Measurements from ENCODE around the gene NAP1L3. TPM values are rescaled to one million over a fixed set of nuclear protein-coding genes. Genes with fewer than 3 reads are reported as not detected.

Gene NAP1L3
- total and polyA plus RNA-seq, 2 donors (not counting 1 experiment from before 2014, with no cell fraction given), result 3.1 to 5.0 TPM

- no peaks in the 10 kb centered on the region for H3K27me3 ChIP-seq (ENCODE audit: control insufficient read depth, insufficient read depth, low read length)
- H3K4me3 ChIP-seq (replicated peaks in 1 of 4; ENCODE audit: control extremely low read depth in 1 of 4, insufficient read depth in 1 of 4, low read depth in 3 of 4, low read length in 4 of 4), result no peak overlapping the region
- H3K4me1 ChIP-seq (ENCODE audit: control insufficient read depth, extremely low read depth, insufficient read depth, low read length), result no peaks in the 10 kb centered on the region
- TF ChIP-seq CTCF (conservative IDR thresholded peaks at IDR 0.05 in 1 of 2, IDR thresholded peaks at IDR 0.05 in 1 of 2; ENCODE audit: low read depth in 1 of 2, low read length in 2 of 2) (no peak), EZH2 (IDR thresholded peaks at IDR 0.05; ENCODE audit: low read length, missing control alignments) (no peak)
- no peaks in the 10 kb centered on the region for H3K9me3 ChIP-seq (ENCODE audit: control insufficient read depth, insufficient read depth, low read depth, low read length)
- H3K9ac ChIP-seq (ENCODE audit: insufficient read depth, low read length), result no peak overlapping the region
- no peak overlapping the region for H3K27ac ChIP-seq (ENCODE audit: insufficient read depth, low read length)
- H3K36me3 ChIP-seq (ENCODE audit: control insufficient read depth, insufficient read depth, low read length), result no peaks in the 10 kb centered on the region
- no peak for DNase-seq (ENCODE audit: low read depth in 2 of 2)
- no peaks in the 10 kb centered on the region for H3K79me2 ChIP-seq (ENCODE audit: control insufficient read depth, insufficient read depth, low read length)
- no peak overlapping the region for H3K4me2 ChIP-seq (ENCODE audit: extremely low read depth, insufficient read depth, low read length)
- H4K20me1 ChIP-seq (ENCODE audit: control insufficient read depth, extremely low read depth, insufficient read depth, low read length), result no peaks in the 10 kb centered on the region
- H2AFZ ChIP-seq (ENCODE audit: low read length), result no peak overlapping the region
Observed at GRCh38 chrX:93695981-93696380, 22.6 kb upstream of the NAP1L3 start.

GRCh38 chrX:93673869-93674271, 492 bp upstream of the NAP1L3 start, which contains the start of gene FAM133A:
Gene FAM133A (plus strand): TSS chrX:93674206. CDS start chrX:93709420, 35,214 bp downstream.
- Histone ChIP-seq H3K9me3 (ENCODE audit: control insufficient read depth, insufficient read depth, low read depth, low read length) (no peaks in the 10 kb centered on the region), H3K27me3 (ENCODE audit: control insufficient read depth, insufficient read depth, low read length) (no peaks in the 10 kb centered on the region), H4K20me1 (ENCODE audit: control insufficient read depth, extremely low read depth, insufficient read depth, low read length) (no peaks in the 10 kb centered on the region), H3K79me2 (ENCODE audit: control insufficient read depth, insufficient read depth, low read length) (no peaks in the 10 kb centered on the region), H3K4me2 (ENCODE audit: extremely low read depth, insufficient read depth, low read length) (peak within 1 kb of the TSS; percentile 71), H2AFZ (ENCODE audit: low read length) (peak within 1 kb of the TSS; percentile 84), H3K36me3 (ENCODE audit: control insufficient read depth, insufficient read depth, low read length) (no peaks in the 10 kb centered on the region), H3K27ac (ENCODE audit: insufficient read depth, low read length) (peak within 1 kb of the TSS; percentile 54), H3K4me1 (ENCODE audit: control insufficient read depth, extremely low read depth, insufficient read depth, low read length) (no peaks in the 10 kb centered on the region), H3K4me3 (replicated peaks in 1 of 4; ENCODE audit: control extremely low read depth in 1 of 4, insufficient read depth in 1 of 4, low read depth in 3 of 4, low read length in 4 of 4) (peak within 1 kb of the TSS; percentile 38 to 67 (median 54)), H3K9ac (ENCODE audit: insufficient read depth, low read length) (peak within 1 kb of the TSS; percentile 44)
- DNase-seq (ENCODE audit: low read depth in 2 of 2), result peak; percentile 6 to 73
- no peak for TF ChIP-seq CTCF (conservative IDR thresholded peaks at IDR 0.05 in 1 of 2, IDR thresholded peaks at IDR 0.05 in 1 of 2; ENCODE audit: low read depth in 1 of 2, low read length in 2 of 2)
- TF ChIP-seq EZH2 (IDR thresholded peaks at IDR 0.05; ENCODE audit: low read length, missing control alignments), result no peak

DNA sequence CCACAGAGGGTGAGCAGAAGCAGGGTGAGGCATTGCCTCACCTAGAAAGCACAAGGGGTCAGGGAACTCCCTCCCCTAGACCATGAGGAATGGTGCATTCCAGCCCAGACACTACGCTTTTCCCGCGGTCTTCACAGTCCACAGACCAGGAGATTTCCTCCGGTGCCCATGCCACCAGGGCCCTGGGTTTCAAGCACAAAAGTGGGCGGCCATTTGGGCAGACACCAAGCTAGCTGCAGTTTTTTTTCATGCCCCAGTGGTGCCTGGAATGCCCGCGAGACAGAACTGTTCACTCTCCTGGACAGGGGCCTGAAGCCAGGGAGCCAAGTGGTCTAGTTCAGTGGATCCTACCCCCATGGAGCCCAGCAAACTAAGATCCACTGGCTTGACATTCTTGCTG, 12.8 kb downstream of the NAP1L3 start:
- no peak overlapping the region for H3K9ac ChIP-seq (ENCODE audit: insufficient read depth, low read length)
- H4K20me1 ChIP-seq (ENCODE audit: control insufficient read depth, extremely low read depth, insufficient read depth, low read length), result no peaks in the 10 kb centered on the region
- no peak overlapping the region for H2AFZ ChIP-seq (ENCODE audit: low read length)
- no peaks in the 10 kb centered on the region for H3K27me3 ChIP-seq (ENCODE audit: control insufficient read depth, insufficient read depth, low read length)
- H3K4me1 ChIP-seq (ENCODE audit: control insufficient read depth, extremely low read depth, insufficient read depth, low read length), result no peaks in the 10 kb centered on the region
- H3K4me2 ChIP-seq (ENCODE audit: extremely low read depth, insufficient read depth, low read length), result no peak overlapping the region
- TF ChIP-seq EZH2 (IDR thresholded peaks at IDR 0.05; ENCODE audit: low read length, missing control alignments), result no peak
- TF ChIP-seq CTCF (conservative IDR thresholded peaks at IDR 0.05 in 1 of 2, IDR thresholded peaks at IDR 0.05 in 1 of 2; ENCODE audit: low read depth in 1 of 2, low read length in 2 of 2), result no peak
- no peak overlapping the region for H3K4me3 ChIP-seq (replicated peaks in 1 of 4; ENCODE audit: control extremely low read depth in 1 of 4, insufficient read depth in 1 of 4, low read depth in 3 of 4, low read length in 4 of 4)
- H3K9me3 ChIP-seq (ENCODE audit: control insufficient read depth, insufficient read depth, low read depth, low read length), result no peaks in the 10 kb centered on the region
- H3K79me2 ChIP-seq (ENCODE audit: control insufficient read depth, insufficient read depth, low read length), result no peaks in the 10 kb centered on the region
- H3K36me3 ChIP-seq (ENCODE audit: control insufficient read depth, insufficient read depth, low read length), result no peaks in the 10 kb centered on the region
- no peak for DNase-seq (ENCODE audit: low read depth in 2 of 2)
- H3K27ac ChIP-seq (ENCODE audit: insufficient read depth, low read length), result no peak overlapping the region
